NCI-H2196 (cell line): ENCODE measurements around the gene GFRA1.

Experiments
- DNase-seq: peaks from one replicate; lab custom pipeline; 2025; ENCODE audit not compliant: unreplicated experiment; lab: John Stamatoyannopoulos, UW

The GFRA1 gene

DNA sequence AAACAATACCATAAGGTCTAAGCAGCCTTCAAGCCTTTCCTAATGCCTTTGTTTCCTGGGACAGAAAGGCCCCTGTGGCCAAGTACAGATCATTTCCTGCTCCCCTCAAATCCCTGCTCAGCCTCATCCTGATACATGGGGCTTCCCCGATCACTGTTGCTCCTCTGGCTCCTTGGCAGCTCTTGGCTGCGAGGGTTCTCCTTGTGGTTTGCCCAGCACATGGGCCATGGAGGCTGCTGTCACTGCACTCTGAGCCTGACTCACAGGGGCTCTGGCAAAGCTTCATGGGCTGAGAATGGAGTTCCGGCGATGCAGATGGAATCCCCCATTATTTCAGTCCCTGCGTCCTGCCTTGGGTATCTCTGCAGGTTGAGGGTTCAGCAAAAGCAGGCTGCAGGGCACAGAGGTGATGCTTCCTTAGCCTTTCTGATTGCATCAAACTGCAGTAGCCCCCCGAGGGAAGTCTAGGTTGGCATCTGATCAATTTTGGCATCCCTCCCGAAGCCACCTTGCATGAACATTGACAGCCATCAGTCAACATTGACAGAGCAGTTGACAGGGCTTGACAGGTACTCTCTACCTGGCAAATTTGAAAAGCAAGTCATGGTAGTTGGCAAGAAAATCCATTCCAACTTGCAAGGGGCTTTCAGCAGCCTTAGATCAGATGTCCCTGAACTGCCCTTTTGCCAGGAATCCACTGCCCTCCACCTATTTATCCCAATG, 168.6 kb downstream of the GFRA1 start:
- DNase-seq, result no peak

GRCh38 chr10:116103668-116104067, 169.3 kb downstream of the GFRA1 start:
- DNase-seq, result no peak

DNA sequence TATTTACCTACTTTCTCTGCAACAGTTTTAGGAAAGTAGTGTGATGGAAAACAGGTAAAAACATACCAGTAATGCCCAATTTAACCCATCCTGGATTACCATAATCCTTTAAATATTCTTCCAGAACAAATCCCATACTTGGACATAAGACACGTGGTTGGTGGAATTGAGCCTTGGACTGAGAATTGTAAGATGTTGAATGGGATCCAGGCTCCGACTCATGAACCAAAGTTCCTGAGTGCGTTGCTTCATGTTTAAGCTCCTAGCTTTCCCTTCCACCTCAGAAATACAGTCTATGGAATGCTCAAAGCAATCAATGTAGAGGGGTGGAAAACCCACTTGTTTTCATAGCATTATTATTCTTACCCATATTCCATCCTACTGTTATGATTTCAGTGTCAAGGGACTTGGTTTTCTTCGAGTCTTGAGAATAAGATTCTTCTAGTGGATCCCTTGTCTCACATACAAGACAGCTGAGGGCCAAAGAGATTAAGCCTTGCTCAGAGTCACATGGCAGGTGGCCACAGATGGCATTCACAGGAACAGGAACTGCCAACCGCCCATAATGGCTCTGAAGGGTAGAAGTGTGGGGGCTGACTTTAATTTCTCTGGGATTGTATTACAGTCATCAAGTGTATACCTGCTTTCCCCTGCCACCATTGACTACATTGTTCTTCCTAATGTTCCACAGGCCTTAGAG, 171.2 kb downstream of the GFRA1 start:
- no peak for DNase-seq

DNA sequence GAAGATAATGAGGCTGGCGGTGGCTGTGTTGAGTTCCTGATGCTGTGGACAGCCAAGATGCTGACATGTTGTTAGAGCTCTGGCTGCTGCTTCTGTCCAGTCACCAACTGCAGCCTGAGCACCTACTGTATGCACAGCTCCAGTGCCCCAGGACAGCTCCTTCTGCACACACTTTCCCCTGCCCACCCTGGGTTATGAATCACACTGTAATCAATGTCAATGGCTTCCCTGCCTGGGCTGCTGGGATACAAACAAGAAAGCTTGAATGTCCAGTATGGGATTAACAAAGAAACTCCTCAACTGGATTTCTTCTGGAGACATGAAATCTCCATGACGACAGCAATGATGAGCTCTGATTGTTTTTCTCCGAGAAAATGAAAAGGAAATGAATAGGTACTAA, 172.0 kb downstream of the GFRA1 start:
- no peak for DNase-seq

DNA sequence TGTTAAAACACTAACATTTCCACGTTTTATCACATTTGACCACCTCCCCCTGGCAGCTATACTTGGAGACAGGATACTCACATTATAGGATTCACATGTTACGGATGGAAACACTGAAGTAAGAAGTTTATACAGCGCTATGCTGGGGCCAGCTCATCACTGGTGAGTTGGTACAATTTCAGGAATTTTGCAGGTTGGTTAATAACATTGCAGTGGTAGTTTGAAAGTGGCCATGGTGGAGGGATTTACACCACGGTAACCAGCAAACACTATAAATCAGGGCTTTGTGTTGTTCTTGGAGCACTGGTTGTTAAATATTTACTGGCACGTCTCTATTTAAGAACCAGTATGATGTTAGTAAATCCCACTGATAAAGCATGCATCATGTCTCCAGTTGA, 174.0 kb downstream of the GFRA1 start:
- no peak for DNase-seq

DNA sequence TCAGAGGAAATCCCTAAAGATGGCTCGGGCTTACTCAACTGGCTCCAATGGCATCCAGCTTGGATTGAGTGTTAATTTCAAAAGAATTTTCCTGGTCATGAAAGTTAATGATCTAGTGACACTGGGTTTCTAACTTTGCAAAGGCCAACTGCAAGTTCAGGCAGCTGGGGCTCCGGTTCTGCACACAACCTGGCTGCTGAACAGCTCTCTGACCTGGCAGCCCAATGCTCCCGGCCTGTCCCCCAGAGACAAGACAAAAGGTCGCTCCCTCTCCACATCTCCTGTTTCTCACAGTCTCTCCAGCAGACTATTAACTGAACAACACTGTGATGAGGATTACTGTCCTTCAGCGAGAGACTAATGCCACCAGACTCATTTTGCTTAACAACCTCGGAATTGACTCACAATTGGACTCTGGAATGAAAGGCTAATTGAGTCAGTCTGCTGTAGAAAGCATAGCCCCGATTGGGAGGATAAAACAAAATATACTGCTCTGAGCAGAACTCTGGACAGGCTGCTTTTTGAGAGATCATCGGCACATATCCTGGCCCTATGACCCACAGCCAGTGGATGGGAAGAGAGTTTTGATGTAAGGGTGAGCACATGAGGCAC, 174.5 kb downstream of the GFRA1 start:
- no peak for DNase-seq

- no peak for DNase-seq
Observed at GRCh38 chr10:116097239-116097784, 175.7 kb downstream of the GFRA1 start.

DNA sequence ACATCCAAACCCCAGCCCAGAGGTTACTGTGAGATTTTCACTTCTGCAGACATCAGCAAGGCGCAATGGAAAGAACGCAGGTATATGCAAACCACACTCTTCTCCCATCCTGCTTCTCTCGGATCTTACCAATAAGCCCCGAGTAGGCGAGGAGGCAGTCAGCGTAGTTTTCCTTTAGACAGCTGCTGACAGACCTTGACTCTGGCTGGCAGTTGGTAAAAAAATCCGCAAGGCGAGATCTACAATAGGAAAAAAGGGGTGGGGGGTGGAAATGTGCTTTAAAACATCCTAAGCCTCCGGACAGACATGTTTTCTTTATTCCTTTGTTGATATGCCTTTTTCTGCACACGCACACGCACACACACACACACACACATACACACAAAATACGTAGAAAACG, 176.5 kb downstream of the GFRA1 start:
- no peak for DNase-seq

GRCh38 chr10:116094356-116094755, 178.7 kb downstream of the GFRA1 start:
- DNase-seq, result no peak

GRCh38 chr10:116093031-116093430, 180.0 kb downstream of the GFRA1 start:
- no peak for DNase-seq

- DNase-seq, result no peak
Observed at GRCh38 chr10:116088985-116089384, 184.0 kb downstream of the GFRA1 start.

DNA sequence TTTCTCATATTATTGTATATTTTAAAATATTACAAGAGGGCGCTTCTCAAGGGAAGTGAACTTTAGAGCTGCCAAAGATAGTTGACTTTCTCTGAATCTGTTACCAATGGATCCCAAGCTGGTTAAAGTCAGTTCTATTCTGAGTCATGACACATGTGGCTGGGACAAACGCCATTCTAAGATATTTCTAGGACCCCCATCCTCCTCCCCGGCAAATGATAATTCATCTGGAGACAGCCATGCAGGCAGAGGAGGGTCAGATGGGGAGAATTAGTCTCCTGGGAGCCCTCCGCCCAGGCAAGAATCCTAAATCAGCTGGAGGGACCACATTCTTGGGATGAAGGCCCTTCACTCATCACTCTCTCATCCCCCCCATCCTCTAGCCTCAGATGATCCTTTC, 187.7 kb downstream of the GFRA1 start:
- DNase-seq, result no peak

DNA sequence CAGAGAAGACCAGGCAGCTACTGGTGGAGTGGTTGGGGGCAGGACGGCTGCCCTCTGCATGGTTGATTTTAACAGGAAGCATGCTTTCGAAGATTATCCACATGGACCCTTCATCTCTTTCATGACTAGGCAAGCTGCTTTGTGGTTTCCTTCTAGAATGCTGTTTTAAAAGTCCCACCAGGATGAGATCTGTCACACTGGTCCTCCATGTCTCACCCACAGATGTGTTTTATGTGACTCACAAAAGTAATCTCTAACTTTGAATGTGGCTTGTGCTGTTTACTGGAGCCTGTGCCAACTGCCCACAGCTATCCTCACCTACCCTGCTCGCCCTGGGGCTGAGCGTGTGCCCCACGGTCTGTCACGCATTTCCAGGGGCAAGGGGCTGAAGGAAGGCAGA, 188.8 kb downstream of the GFRA1 start:
- DNase-seq, result no peak

GRCh38 chr10:116083226-116083762, 189.7 kb downstream of the GFRA1 start:
- DNase-seq, result no peak

GRCh38 chr10:116082762-116083161, 190.2 kb downstream of the GFRA1 start:
- no peak for DNase-seq

DNA sequence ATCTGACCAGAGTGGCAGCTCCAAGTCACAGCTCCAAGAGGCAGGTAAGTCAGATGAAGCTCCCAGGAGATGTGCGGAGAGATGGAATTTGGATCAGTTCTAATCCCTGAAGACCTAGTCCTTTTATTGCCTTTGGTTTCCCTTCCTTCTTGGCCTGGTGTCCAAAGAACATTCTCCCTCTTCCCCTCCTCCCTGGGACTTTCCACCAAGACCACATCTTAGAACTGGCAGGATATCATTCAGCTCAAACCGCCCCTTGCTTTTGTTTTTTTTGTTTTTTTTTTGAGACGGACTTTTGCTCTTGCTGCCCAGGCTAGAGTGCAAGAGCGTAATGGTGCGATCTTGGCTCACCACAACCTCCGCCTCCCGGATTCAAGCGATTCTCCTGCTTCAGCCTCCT, 190.8 kb downstream of the GFRA1 start:
- no peak for DNase-seq

GRCh38 chr10:116080553-116080952, 192.5 kb downstream of the GFRA1 start:
- no peak for DNase-seq

DNA sequence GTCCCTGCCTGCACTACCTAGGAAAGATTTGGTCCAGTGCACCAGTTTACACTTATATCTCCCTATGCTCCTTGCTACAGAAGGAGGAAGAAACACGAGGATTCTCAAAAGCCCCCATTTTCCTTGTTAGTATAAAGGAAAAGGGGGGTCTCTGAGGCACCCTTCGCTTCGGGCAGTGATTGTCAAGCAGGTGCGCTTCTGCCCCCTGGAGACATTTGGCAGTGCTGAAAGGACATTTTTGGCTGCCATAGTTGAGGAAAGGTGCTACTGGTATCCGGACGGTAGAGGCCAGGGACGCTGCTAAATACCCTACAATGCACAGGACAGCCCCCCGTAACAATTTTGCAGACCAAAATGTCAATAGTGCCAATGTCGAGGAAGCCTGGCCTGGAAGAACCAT, 193.7 kb downstream of the GFRA1 start:
- no peak for DNase-seq

- no peak for DNase-seq
Observed at GRCh38 chr10:116076621-116077020, 196.4 kb downstream of the GFRA1 start.

GRCh38 chr10:116073510-116073909, 199.5 kb downstream of the GFRA1 start:
- DNase-seq, result no peak

DNA sequence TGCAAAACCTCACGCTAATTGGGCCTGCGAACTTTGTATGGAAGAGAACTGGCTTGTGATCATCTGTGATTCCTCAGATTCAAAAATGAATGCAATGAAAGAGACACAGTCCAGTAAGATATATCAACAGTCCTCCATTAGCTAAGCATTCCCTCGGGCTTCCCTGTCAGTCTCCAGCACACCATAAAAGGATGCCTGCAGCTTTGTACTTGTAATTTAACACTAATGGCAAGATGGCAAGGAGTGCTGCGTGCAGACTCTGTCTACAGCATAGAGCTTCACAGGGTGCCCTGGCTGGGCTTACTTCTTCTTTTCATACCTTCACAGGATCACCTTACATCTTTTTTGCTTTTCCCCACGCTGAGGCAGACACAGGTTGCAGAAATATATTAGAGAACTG, 200.0 kb downstream of the GFRA1 start:
- no peak for DNase-seq
